Body of pancreas (tissue), 4 donors: Measurements from ENCODE around the gene DCAF8. TPM values are rescaled to one million over a fixed set of nuclear protein-coding genes. Genes with fewer than 3 reads are reported as not detected.

ENCODE experiments used
- ATAC-seq: fragments of 150-250 bp; one replicate; pipeline ENCODE4 v1.9.1; 2016
- DNase-seq, 4 donors: peaks; one replicate each; pipeline ENCODE4 v3.0.0-alpha.2; 2019
- H3K27ac ChIP-seq, 4 donors: fragments of 200-600 bp; sonication (generic); 1 replicate in 3 of 4; 2 replicates in 1 of 4; pipeline versions ENCODE4 v1.5.1 to v1.6.1; 2016 to 2019; ENCODE audit warnings: mild to moderate bottlenecking in 1 of 4, mixed read lengths in 1 of 4, moderate library complexity in 1 of 4
- H3K27me3 ChIP-seq, 2 donors: fragments of 200-600 bp; sonication (generic); one replicate each; pipeline ENCODE4 v1.6.0; 2016; ENCODE audit warnings: mild to moderate bottlenecking in 1 of 2
- H3K36me3 ChIP-seq, 2 donors: fragments of 200-600 bp; sonication (generic); replicated peaks in 1 of 2; 2 replicates each; pipeline ENCODE4 v1.5.1; 2016; ENCODE audit warnings: low read depth in 2 of 2; ENCODE audit not compliant: insufficient read depth in 1 of 2
- H3K4me1 ChIP-seq: fragments of 200-600 bp; sonication (generic); one replicate; pipeline ENCODE4 v1.6.0; 2016
- H3K4me3 ChIP-seq, 2 donors: fragments of 200-600 bp; sonication (generic); 1 replicate in 1 of 2; 2 replicates in 1 of 2; pipeline ENCODE4 v1.5.1; 2016 to 2019
- H3K9me3 ChIP-seq, 3 donors: fragments of 200-600 bp; sonication (generic); 1 replicate in 2 of 3; 2 replicates in 1 of 3; pipeline ENCODE4 v1.5.1; 2016
- POLR2A ChIP-seq, 3 donors: fragments of 450-650 bp; IDR thresholded peaks; one replicate each; pipeline ENCODE4 v1.6.1; 2016; ENCODE audit warnings: antibody characterized with exemption in 3 of 3, mild to moderate bottlenecking in 2 of 3
- WGBS, 2 donors: methylation state at CpG; one replicate each; pipeline ENCODE4 v1.1.5; 2017; 5-methylcytosine and 5-hydroxymethylcytosine counted together
- intact Hi-C: fragments of 100-400 bp; cut with DNase I; formaldehyde crosslinking; loops from one replicate; pipeline ENCODE4 v1.15.1; 2023
- total RNA-seq, 2 donors: library from RNA; depleted of rRNA; stranded (reverse); fragments of >200 nt; gene quantifications; one replicate each; pipeline ENCODE4 v1.1.0, GENCODE V29; 2016
- TF ChIP-seq, protein P1 (sequence below), 7 experiments: fragments of 450-650 bp in 4 of 7; fragments of 200-600 bp in 3 of 7; sonication (generic) in 3 of 7; IDR thresholded peaks; one replicate each; pipeline ENCODE4 v1.5.1; 2016 to 2019; ENCODE audit warnings: antibody characterized with exemption in 7 of 7

Gene DCAF8
- total RNA-seq, 2 donors from 2014 or later = 123 to 190 TPM

DNA sequence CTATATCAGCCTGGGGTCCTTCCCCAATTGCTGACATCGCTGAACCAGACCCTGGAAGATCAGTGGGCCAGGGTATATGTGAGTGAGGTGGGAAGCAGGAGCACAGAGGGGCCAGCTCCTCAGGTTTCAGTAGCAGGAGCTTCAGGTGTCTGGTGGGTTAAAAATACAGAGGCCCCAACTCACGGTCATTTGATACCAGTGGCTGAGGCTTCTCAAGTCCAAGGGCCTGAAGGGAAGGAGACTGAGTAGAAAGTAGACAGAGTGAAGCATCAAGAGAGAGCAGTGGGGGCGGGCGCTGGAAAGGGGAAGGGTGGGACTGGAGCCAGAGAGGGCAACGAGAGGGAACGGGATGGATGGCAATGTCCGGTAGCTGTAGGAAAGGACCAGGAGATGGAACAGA lies 74.0 kb downstream of the DCAF8 start:
- intact Hi-C loops = no loop called here
- no peaks in the 10 kb centered on the region for H3K36me3 ChIP-seq
- no peak for ATAC-seq
- H3K27me3 ChIP-seq = no peaks in the 10 kb centered on the region
- H3K9me3 ChIP-seq = no peaks in the 10 kb centered on the region
- no peak overlapping the region for H3K27ac ChIP-seq
- DNase-seq = no peak
- TF ChIP-seq, protein P1, sequence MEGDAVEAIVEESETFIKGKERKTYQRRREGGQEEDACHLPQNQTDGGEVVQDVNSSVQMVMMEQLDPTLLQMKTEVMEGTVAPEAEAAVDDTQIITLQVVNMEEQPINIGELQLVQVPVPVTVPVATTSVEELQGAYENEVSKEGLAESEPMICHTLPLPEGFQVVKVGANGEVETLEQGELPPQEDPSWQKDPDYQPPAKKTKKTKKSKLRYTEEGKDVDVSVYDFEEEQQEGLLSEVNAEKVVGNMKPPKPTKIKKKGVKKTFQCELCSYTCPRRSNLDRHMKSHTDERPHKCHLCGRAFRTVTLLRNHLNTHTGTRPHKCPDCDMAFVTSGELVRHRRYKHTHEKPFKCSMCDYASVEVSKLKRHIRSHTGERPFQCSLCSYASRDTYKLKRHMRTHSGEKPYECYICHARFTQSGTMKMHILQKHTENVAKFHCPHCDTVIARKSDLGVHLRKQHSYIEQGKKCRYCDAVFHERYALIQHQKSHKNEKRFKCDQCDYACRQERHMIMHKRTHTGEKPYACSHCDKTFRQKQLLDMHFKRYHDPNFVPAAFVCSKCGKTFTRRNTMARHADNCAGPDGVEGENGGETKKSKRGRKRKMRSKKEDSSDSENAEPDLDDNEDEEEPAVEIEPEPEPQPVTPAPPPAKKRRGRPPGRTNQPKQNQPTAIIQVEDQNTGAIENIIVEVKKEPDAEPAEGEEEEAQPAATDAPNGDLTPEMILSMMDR (IDR thresholded peaks at IDR 0.05) = no peak
- no peak for TF ChIP-seq POLR2A (IDR thresholded peaks at IDR 0.05)
- 73 to 82% methylated on average over 7 of the region's 7 CpGs for WGBS, 2 donors
- H3K4me1 ChIP-seq = peaks cover 10% of the 10 kb centered on the region
- no peak overlapping the region for H3K4me3 ChIP-seq

DNA sequence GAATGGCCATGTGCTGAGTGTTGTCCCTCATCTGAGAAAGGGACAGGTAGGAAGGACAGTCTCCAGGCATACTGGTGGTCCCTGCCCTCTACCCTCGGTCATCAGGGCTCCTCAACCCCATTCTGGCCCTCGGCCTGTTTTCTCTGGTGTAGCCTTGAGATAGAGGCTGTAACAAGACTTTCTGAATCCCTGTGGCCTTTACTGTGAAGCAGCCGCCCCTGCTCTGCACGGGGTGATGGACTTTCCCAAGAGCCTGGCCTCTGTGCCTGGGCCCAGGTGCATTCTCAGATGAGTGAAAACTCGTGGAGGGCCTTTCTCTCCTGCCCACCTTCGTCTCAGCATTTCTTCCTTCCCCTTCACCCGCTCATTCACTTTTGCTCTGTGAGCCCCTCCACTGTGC lies 74.9 kb downstream of the DCAF8 start:
- no peaks in the 10 kb centered on the region for H3K36me3 ChIP-seq
- H3K9me3 ChIP-seq = no peaks in the 10 kb centered on the region
- ATAC-seq (no peak), DNase-seq (no peak)
- no peak overlapping the region for H3K4me3 ChIP-seq
- TF ChIP-seq POLR2A (IDR thresholded peaks at IDR 0.05) = no peak
- TF ChIP-seq, protein P1 (IDR thresholded peaks at IDR 0.05) = no peak
- no peak overlapping the region for H3K27ac ChIP-seq
- intact Hi-C loops = no loop called here
- peaks cover under 1% of the 10 kb centered on the region for H3K4me1 ChIP-seq
- no peaks in the 10 kb centered on the region for H3K27me3 ChIP-seq
- 48 to 71% methylated on average over 5 to 7 of the region's 7 CpGs for WGBS, 2 donors

DNA sequence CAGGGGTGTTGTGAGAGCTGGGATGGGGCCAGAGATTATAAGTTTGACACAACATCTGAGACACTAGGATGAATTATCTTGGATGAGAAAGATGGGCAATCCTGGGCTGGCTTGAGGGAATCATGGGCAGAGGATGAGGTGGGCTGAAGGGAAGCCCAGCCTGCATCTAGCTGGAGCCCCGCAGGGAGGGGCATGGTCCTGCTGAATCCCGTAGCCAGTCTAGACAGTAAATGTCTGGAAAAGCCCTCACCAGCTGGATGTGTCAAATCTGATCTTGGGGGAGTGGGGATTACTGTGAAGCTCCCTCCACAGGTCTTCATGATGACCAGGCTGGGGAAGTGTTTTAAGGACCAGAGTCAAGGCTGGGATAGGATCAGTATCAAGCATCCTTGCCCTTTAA lies 75.6 kb downstream of the DCAF8 start:
- Histone ChIP-seq H3K27me3 (no peaks in the 10 kb centered on the region), H3K27ac (no peak overlapping the region), H3K4me1 (no peaks in the 10 kb centered on the region), H3K9me3 (no peaks in the 10 kb centered on the region), H3K4me3 (no peak overlapping the region), H3K36me3 (no peaks in the 10 kb centered on the region)
- no peak for ATAC-seq
- TF ChIP-seq, protein P1 (IDR thresholded peaks at IDR 0.05) = no peak
- TF ChIP-seq POLR2A (IDR thresholded peaks at IDR 0.05) = no peak
- intact Hi-C loops = no loop called here
- no peak for DNase-seq
- WGBS, 2 donors = 55 to 73% methylated on average over 2 of the region's 2 CpGs

DNA sequence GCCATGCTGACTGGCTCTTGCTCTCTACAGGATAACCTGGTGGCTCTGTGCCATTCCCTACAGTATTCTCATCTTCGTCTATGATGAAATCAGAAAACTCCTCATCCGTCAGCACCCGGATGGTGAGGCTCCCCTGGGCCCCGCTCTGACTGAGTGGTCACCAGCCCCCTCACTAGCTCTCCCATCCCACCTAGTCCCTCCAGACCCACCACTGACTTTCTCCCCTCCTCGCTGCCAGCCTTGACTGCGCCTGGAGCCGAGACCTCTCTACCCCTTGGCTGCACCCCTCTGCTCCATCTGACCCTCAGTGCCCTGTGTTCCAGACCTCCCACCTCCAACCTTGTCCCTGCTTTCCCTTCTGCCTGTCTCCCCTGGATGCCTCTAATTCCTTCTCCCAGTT lies 76.1 kb downstream of the DCAF8 start:
- Histone ChIP-seq H3K4me1 (no peaks in the 10 kb centered on the region), H3K9me3 (no peaks in the 10 kb centered on the region), H3K27ac (no peak overlapping the region), H3K27me3 (no peaks in the 10 kb centered on the region), H3K36me3 (no peaks in the 10 kb centered on the region), H3K4me3 (no peak overlapping the region)
- ATAC-seq (no peak), DNase-seq (no peak)
- 71 to 82% methylated on average over 7 of the region's 7 CpGs for WGBS, 2 donors
- TF ChIP-seq POLR2A (IDR thresholded peaks at IDR 0.05) = no peak
- TF ChIP-seq, protein P1 (IDR thresholded peaks at IDR 0.05) = no peak
- intact Hi-C loops = no loop called here

GRCh38 chr1:160179336-160179735 lies 83.0 kb downstream of the DCAF8 start:
- no peak for DNase-seq
- Histone ChIP-seq H3K36me3 (no peaks in the 10 kb centered on the region), H3K27ac (no peak overlapping the region), H3K4me3 (no peak overlapping the region), H3K27me3 (no peaks in the 10 kb centered on the region), H3K9me3 (no peaks in the 10 kb centered on the region), H3K4me1 (no peaks in the 10 kb centered on the region)
- ATAC-seq = no peak
- intact Hi-C loops = no loop called here
- TF ChIP-seq POLR2A (IDR thresholded peaks at IDR 0.05) = no peak
- TF ChIP-seq, protein P1 (IDR thresholded peaks at IDR 0.05) = no peak
- 76 to 86% methylated on average over 4 of the region's 4 CpGs for WGBS, 2 donors
